Neural cell (in vitro differentiated cells): ENCODE data around the gene NMUR1. TPM values are rescaled to one million over a fixed set of nuclear protein-coding genes. Genes with fewer than 3 reads are reported as not detected.

Source experiments
- H2AFZ ChIP-seq: fragments of 200-600, 300-800 bp; sonication (generic), shearing (Covaris generic); 2 replicates; pipeline ENCODE4 v1.6.0; 2014; ENCODE audit warnings: low read depth, mild to moderate bottlenecking, antibody characterized with exemption, low read length, moderate library complexity
- H3F3A ChIP-seq: fragments of 200-600 bp; shearing (Covaris generic); 2 replicates; pipeline ENCODE4 v1.6.1; 2016; ENCODE audit warnings: mild to moderate bottlenecking, moderate library complexity, mixed read lengths, antibody characterized with exemption, low read length; ENCODE audit not compliant: insufficient read depth, poor library complexity, severe bottlenecking
- H3K27ac ChIP-seq: fragments of 200-600, 300-800 bp; sonication (generic), shearing (Covaris generic); 2 replicates; pipeline ENCODE4 v1.5.1; 2014; ENCODE audit warnings: mild to moderate bottlenecking, low read length, moderate library complexity
- H3K27me3 ChIP-seq: fragments of 300-800, 200-600 bp; sonication (generic), shearing (Covaris generic); 2 replicates; pipeline ENCODE4 v1.6.0; 2014; ENCODE audit warnings: mild to moderate bottlenecking, low read depth, low read length, moderate library complexity; ENCODE audit not compliant: insufficient read depth
- H3K36me3 ChIP-seq: fragments of 300-800, 200-600 bp; sonication (generic), shearing (Covaris generic); 2 replicates; pipeline ENCODE4 v1.5.1; 2014; ENCODE audit warnings: mild to moderate bottlenecking, antibody characterized with exemption, low read length, moderate library complexity; ENCODE audit not compliant: insufficient read depth
- H3K4me2 ChIP-seq: fragments of 300-800, 200-600 bp; sonication (generic), shearing (Covaris generic); 2 replicates; pipeline ENCODE4 v1.6.0; 2014; ENCODE audit warnings: mild to moderate bottlenecking, low read length
- H3K4me3 ChIP-seq: fragments of 300-800, 200-600 bp; sonication (generic), shearing (Covaris generic); 2 replicates; pipeline ENCODE4 v1.5.1; 2014; ENCODE audit warnings: mild to moderate bottlenecking, low read length, moderate library complexity
- H3K79me2 ChIP-seq: fragments of 200-600 bp; shearing (Covaris generic); replicated peaks from 2 replicates; pipeline ENCODE4 v1.6.0; 2014; ENCODE audit warnings: mild to moderate bottlenecking, low read length, moderate library complexity; ENCODE audit not compliant: insufficient read depth
- H3K9ac ChIP-seq: fragments of 300-800, 200-600 bp; sonication (generic), shearing (Covaris generic); 2 replicates; pipeline ENCODE4 v1.6.1; 2016; ENCODE audit warnings: mild to moderate bottlenecking, low read length, mixed read lengths
- H3K9me2 ChIP-seq: fragments of 200-600 bp; shearing (Covaris generic); 2 replicates; pipeline ENCODE4 v1.6.1; 2016; ENCODE audit warnings: mild to moderate bottlenecking, low read length, mixed read lengths; ENCODE audit not compliant: insufficient read depth
- H3K9me3 ChIP-seq: fragments of 200-600, 300-800 bp; sonication (generic), shearing (Covaris generic); 2 replicates; pipeline ENCODE4 v1.6.1; 2016; ENCODE audit warnings: mild to moderate bottlenecking, mixed run types, low read length, moderate library complexity, mixed read lengths
- H4K20me1 ChIP-seq: fragments of 200-600 bp; shearing (Covaris generic); 2 replicates; pipeline ENCODE4 v1.6.1; 2016; ENCODE audit warnings: mild to moderate bottlenecking, mixed run types; ENCODE audit not compliant: insufficient read depth
- EP300 ChIP-seq: fragments of 450-650 bp; conservative IDR thresholded peaks from 2 replicates; pipeline ENCODE4 v1.6.1; 2014; ENCODE audit warnings: antibody characterized with exemption, mild to moderate bottlenecking, moderate library complexity; ENCODE audit not compliant: poor library complexity, severe bottlenecking
- EZH2 ChIP-seq: fragments of 200-600, 300-800 bp; shearing (Covaris generic), sonication (generic); IDR thresholded peaks from 2 replicates; pipeline ENCODE4 v1.6.1; 2014; ENCODE audit warnings: antibody characterized with exemption, low read length, borderline replicate concordance, mild to moderate bottlenecking; ENCODE audit not compliant: insufficient read depth, poor library complexity, severe bottlenecking
- MXI1 ChIP-seq: fragments of 450-650 bp; conservative IDR thresholded peaks from 2 replicates; pipeline ENCODE4 v1.6.1; 2014; ENCODE audit warnings: antibody characterized with exemption, mild to moderate bottlenecking; ENCODE audit not compliant: poor library complexity, severe bottlenecking
- POLR2AphosphoS5 ChIP-seq: IDR thresholded peaks from 2 replicates; pipeline ENCODE4 v1.6.1; 2012
- RAD21 ChIP-seq: fragments of 450-650 bp; conservative IDR thresholded peaks from 2 replicates; pipeline ENCODE4 v1.6.1; 2014; ENCODE audit warnings: antibody characterized with exemption, mild to moderate bottlenecking, moderate library complexity
- SMC3 ChIP-seq: fragments of 450-650 bp; conservative IDR thresholded peaks from 2 replicates; pipeline ENCODE4 v1.6.1; 2014; ENCODE audit warnings: antibody characterized with exemption, mild to moderate bottlenecking, moderate library complexity; ENCODE audit not compliant: poor library complexity
- TAF1 ChIP-seq: IDR thresholded peaks from 2 replicates; pipeline ENCODE4 v1.6.1; 2012; ENCODE audit warnings: low read depth
- polyA plus RNA-seq: library from polyadenylated mRNA; depleted of rRNA; stranded (reverse); fragments of >200 nt; gene quantifications from 2 replicates; pipeline ENCODE4 v1.2.3, GENCODE V29; 2014
- TF ChIP-seq, protein P1 (sequence below): IDR thresholded peaks from 2 replicates; pipeline ENCODE4 v1.6.1; 2012; ENCODE audit warnings: borderline replicate concordance
- TF ChIP-seq, protein P2 (sequence below): fragments of 450-650 bp; IDR thresholded peaks from 2 replicates; pipeline ENCODE4 v1.5.1; 2014; ENCODE audit warnings: antibody characterized with exemption, mild to moderate bottlenecking, moderate library complexity; ENCODE audit not compliant: poor library complexity, severe bottlenecking

The NMUR1 gene
- polyA plus RNA-seq, 1 donor from 2014 or later = not detected

DNA sequence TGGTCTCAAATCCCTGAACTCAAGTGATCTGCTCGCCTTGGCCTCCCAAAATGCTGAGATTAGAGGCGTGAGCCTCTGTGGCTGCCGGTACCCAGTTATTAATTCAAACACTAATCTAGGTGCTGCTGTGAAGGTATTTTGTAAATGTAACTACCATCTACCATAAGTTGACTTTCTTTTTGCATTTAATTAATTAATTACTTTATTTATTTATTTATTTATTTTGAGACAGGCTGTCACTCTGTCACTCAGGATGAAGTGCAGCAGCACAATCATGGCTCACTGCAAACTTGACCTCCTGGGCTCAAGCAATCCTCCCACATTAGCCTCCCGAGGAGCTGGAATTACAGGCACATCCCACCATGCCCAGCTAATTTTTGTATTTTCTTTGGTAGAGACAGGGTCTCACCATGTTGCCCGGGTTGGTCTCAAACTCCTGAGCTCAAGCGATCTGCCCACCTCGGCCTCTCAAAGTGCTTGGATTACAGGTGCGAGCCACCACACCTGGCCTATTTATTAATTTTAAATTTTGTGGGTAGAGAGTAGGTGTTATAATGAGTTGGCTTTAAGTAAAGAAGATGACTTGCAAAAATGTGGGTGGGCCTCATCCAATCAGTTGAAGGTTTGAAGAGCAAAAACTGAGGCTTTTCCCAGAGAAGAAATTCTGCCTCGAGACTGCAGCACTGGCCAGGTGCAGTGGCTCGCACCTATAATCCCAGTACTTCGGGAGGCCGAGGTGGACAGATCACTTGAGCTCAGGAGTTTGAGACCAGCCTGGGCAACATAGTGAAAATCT, 17.3 kb upstream of the NMUR1 start:
- H3K9me3 ChIP-seq = no peaks in the 10 kb centered on the region
- H4K20me1 ChIP-seq = no peaks in the 10 kb centered on the region
- no peaks in the 10 kb centered on the region for H3K27me3 ChIP-seq
- no peak overlapping the region for H3K27ac ChIP-seq
- H3K36me3 ChIP-seq = no peaks in the 10 kb centered on the region
- no peaks in the 10 kb centered on the region for H3K9me2 ChIP-seq
- H3K79me2 ChIP-seq = no peaks in the 10 kb centered on the region
- no peak overlapping the region for H3K9ac ChIP-seq
- H3K4me2 ChIP-seq = no peak overlapping the region
- H3K4me3 ChIP-seq = no peak overlapping the region
- no peaks in the 10 kb centered on the region for H3F3A ChIP-seq
- no peak overlapping the region for H2AFZ ChIP-seq
- TF ChIP-seq EP300 (no peak), RAD21 (no peak), EZH2 (no peak), TAF1 (no peak), SMC3 (no peak)

GRCh38 chr2:231546014-231546715, 15.9 kb upstream of the NMUR1 start:
- Histone ChIP-seq H4K20me1 (no peaks in the 10 kb centered on the region), H3K4me3 (no peak overlapping the region), H3K79me2 (no peaks in the 10 kb centered on the region), H3K4me2 (no peak overlapping the region), H3K27ac (no peak overlapping the region), H3K9me2 (no peaks in the 10 kb centered on the region), H3K9me3 (no peaks in the 10 kb centered on the region), H3K9ac (no peak overlapping the region), H3F3A (no peaks in the 10 kb centered on the region), H2AFZ (no peak overlapping the region), H3K27me3 (no peaks in the 10 kb centered on the region), H3K36me3 (no peaks in the 10 kb centered on the region)
- no peak for TF ChIP-seq EZH2
- no peak for TF ChIP-seq TAF1
- TF ChIP-seq EP300 = no peak
- TF ChIP-seq, protein P1, sequence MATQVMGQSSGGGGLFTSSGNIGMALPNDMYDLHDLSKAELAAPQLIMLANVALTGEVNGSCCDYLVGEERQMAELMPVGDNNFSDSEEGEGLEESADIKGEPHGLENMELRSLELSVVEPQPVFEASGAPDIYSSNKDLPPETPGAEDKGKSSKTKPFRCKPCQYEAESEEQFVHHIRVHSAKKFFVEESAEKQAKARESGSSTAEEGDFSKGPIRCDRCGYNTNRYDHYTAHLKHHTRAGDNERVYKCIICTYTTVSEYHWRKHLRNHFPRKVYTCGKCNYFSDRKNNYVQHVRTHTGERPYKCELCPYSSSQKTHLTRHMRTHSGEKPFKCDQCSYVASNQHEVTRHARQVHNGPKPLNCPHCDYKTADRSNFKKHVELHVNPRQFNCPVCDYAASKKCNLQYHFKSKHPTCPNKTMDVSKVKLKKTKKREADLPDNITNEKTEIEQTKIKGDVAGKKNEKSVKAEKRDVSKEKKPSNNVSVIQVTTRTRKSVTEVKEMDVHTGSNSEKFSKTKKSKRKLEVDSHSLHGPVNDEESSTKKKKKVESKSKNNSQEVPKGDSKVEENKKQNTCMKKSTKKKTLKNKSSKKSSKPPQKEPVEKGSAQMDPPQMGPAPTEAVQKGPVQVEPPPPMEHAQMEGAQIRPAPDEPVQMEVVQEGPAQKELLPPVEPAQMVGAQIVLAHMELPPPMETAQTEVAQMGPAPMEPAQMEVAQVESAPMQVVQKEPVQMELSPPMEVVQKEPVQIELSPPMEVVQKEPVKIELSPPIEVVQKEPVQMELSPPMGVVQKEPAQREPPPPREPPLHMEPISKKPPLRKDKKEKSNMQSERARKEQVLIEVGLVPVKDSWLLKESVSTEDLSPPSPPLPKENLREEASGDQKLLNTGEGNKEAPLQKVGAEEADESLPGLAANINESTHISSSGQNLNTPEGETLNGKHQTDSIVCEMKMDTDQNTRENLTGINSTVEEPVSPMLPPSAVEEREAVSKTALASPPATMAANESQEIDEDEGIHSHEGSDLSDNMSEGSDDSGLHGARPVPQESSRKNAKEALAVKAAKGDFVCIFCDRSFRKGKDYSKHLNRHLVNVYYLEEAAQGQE = no peak
- no peak for TF ChIP-seq POLR2AphosphoS5
- no peak for TF ChIP-seq SMC3
- no peak for TF ChIP-seq MXI1
- TF ChIP-seq, protein P2, sequence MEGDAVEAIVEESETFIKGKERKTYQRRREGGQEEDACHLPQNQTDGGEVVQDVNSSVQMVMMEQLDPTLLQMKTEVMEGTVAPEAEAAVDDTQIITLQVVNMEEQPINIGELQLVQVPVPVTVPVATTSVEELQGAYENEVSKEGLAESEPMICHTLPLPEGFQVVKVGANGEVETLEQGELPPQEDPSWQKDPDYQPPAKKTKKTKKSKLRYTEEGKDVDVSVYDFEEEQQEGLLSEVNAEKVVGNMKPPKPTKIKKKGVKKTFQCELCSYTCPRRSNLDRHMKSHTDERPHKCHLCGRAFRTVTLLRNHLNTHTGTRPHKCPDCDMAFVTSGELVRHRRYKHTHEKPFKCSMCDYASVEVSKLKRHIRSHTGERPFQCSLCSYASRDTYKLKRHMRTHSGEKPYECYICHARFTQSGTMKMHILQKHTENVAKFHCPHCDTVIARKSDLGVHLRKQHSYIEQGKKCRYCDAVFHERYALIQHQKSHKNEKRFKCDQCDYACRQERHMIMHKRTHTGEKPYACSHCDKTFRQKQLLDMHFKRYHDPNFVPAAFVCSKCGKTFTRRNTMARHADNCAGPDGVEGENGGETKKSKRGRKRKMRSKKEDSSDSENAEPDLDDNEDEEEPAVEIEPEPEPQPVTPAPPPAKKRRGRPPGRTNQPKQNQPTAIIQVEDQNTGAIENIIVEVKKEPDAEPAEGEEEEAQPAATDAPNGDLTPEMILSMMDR = no peak
- TF ChIP-seq RAD21 = no peak
